Kidney epithelial cell (primary cell): ENCODE data around the gene VEPH1. TPM values are rescaled to one million over a fixed set of nuclear protein-coding genes. Genes with fewer than 3 reads are reported as not detected.

Experiments
- DNase-seq: peaks from one replicate; pipeline ENCODE4 v3.0.0-alpha.2; 2010; ENCODE audit warnings: low read depth
- H3K27me3 ChIP-seq: 2 replicates; pipeline ENCODE4 v1.6.0; 2011; ENCODE audit warnings: low read length; ENCODE audit not compliant: control insufficient read depth, insufficient read depth
- H3K36me3 ChIP-seq: 2 replicates; pipeline ENCODE4 v1.5.1; 2011; ENCODE audit warnings: low read length; ENCODE audit not compliant: control insufficient read depth, insufficient read depth
- H3K4me3 ChIP-seq: 2 replicates; pipeline ENCODE4 v1.5.1; 2011; ENCODE audit warnings: low read depth, mild to moderate bottlenecking, control low read depth, low read length
- total RNA-seq: library from RNA; depleted of rRNA; stranded (reverse); fragments of >200 nt; gene quantifications from 2 replicates; pipeline ENCODE4 v1.2.3, GENCODE V29; 2015
- TF ChIP-seq, protein P1 (sequence below): IDR thresholded peaks from 2 replicates; pipeline ENCODE4 v1.5.1; 2011; ENCODE audit warnings: mild to moderate bottlenecking, moderate library complexity, low read length, control low read depth, inconsistent platforms; ENCODE audit not compliant: insufficient read depth, poor library complexity, severe bottlenecking

Gene VEPH1
- total RNA-seq, 1 donor from 2014 or later, result 26.0 TPM

DNA sequence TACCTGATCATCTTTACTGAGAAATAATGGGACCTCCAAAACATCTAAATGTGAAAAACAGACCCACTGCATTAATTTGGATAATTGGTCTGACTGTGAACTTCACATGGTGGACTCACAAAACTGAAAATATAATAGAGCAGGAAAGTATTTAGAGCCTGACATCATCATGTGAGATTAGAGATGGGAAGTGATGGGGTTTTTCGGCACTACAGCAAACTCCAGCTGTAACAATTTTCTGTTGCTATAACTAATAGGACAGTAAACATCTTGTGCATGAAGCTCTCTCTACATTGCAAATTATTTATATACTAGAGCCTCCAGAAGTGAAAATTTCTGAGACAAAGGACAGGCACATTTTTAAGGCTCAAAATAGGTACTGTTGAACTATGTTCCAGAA, 32.2 kb downstream of the VEPH1 start:
- TF ChIP-seq, protein P1, sequence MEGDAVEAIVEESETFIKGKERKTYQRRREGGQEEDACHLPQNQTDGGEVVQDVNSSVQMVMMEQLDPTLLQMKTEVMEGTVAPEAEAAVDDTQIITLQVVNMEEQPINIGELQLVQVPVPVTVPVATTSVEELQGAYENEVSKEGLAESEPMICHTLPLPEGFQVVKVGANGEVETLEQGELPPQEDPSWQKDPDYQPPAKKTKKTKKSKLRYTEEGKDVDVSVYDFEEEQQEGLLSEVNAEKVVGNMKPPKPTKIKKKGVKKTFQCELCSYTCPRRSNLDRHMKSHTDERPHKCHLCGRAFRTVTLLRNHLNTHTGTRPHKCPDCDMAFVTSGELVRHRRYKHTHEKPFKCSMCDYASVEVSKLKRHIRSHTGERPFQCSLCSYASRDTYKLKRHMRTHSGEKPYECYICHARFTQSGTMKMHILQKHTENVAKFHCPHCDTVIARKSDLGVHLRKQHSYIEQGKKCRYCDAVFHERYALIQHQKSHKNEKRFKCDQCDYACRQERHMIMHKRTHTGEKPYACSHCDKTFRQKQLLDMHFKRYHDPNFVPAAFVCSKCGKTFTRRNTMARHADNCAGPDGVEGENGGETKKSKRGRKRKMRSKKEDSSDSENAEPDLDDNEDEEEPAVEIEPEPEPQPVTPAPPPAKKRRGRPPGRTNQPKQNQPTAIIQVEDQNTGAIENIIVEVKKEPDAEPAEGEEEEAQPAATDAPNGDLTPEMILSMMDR, result no peak
- no peaks in the 10 kb centered on the region for H3K36me3 ChIP-seq
- no peak overlapping the region for H3K4me3 ChIP-seq
- no peak for DNase-seq
- no peaks in the 10 kb centered on the region for H3K27me3 ChIP-seq

GRCh38 chr3:157469561-157470294, 33.5 kb downstream of the VEPH1 start:
- no peak overlapping the region for H3K4me3 ChIP-seq
- no peaks in the 10 kb centered on the region for H3K27me3 ChIP-seq
- H3K36me3 ChIP-seq, result no peaks in the 10 kb centered on the region
- DNase-seq, result no peak
- TF ChIP-seq, protein P1, result no peak

DNA sequence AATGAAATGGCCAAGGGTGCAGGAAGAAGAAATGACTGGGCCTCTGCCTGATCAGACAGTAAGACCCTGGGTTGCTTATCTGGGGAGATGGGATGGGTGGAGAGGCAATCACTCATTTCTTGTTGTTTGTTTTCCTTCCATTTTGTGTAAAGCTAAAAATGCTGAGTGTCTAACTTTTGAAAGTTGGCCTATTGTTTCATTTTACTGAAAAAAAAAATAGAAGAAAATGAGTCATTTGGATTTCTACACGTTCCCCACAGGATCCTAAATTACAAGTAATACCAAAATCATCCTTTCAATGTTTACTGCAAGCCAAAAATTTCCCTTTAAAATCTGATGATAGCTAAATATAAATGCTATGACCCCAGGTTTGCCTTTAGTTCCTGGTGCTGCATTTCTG, 36.0 kb downstream of the VEPH1 start:
- H3K27me3 ChIP-seq, result no peaks in the 10 kb centered on the region
- H3K36me3 ChIP-seq, result no peaks in the 10 kb centered on the region
- TF ChIP-seq, protein P1, result no peak
- DNase-seq, result no peak
- H3K4me3 ChIP-seq, result no peak overlapping the region

GRCh38 chr3:157465741-157466140, 37.5 kb downstream of the VEPH1 start:
- H3K4me3 ChIP-seq, result no peak overlapping the region
- no peak for DNase-seq
- no peaks in the 10 kb centered on the region for H3K36me3 ChIP-seq
- H3K27me3 ChIP-seq, result no peaks in the 10 kb centered on the region
- TF ChIP-seq, protein P1, result no peak

GRCh38 chr3:157464321-157464720, 38.9 kb downstream of the VEPH1 start:
- Histone ChIP-seq H3K36me3 (no peaks in the 10 kb centered on the region), H3K4me3 (no peak overlapping the region), H3K27me3 (no peaks in the 10 kb centered on the region)
- TF ChIP-seq, protein P1, result no peak
- no peak for DNase-seq

DNA sequence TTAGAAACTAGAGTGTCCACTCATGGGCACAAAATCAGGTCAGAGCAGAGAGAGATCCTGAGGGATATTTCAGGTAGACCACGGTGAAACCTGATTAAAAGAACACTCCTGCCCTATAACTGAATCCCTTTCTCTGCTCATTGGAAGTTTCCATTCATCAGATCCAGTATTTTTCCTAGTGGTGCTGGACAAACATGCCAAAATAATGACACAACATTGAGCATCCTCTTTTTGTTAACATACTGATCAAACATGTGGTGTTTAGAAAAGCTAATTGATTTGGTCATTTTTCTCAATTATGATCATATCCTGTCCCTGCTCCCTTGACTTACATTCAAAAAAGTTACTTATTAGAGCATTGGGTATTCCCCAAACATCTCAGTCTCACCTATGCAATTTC, 39.4 kb downstream of the VEPH1 start:
- Histone ChIP-seq H3K27me3 (no peaks in the 10 kb centered on the region), H3K36me3 (no peaks in the 10 kb centered on the region), H3K4me3 (no peak overlapping the region)
- TF ChIP-seq, protein P1, result no peak
- no peak for DNase-seq
